ENCODE results near the gene TMEM44.
"Not testable (repeated sequence)": the region's sequence is repeated elsewhere in the genome, so short reads cannot be mapped to it uniquely, and the experiment has no call there.

The TMEM44 gene

DNA sequence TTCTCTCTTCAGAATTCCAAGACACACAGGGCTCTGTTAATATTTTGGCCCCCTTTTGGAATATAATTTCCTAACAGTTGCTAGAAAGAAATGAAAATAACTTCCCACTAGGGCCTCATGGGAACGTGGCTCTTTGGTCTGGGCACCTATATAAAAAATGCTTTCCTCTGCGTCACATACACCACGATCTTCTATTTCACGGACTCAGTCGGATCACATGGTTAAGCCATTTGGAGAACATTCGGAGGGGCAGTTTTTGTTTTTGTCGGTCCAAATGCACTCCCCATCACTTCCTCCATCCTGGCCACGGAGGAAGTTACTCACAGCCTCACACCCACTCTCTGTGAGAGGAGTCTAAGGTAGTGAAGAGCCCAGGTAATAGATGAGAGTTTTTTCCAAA, 21.0 kb downstream of the TMEM44 start:
- DNase-seq (ENCODE audit: low read depth in 2 of 2, low spot score in 1 of 2), result no peak

DNA sequence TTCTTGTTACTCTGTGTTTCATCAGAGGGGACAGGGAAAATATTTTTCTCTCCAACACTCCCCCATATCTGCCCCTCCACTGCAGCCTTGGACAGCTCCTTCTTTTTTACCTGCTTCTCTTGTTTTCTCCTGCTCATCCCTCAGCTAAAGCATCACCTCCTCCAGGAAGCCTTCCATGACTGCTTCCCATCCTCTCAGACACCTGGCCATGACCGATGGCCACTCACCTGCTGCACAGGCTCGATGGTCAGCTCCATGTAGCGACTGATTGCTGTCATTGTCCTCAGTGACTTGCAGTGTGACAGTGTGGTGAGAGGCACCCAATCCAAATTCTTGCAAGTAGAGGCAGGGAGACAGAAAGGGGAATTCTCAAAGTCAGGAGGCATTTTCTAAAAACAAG, 22.5 kb downstream of the TMEM44 start:
- DNase-seq (ENCODE audit: low read depth in 2 of 2, low spot score in 1 of 2), result no peak

DNA sequence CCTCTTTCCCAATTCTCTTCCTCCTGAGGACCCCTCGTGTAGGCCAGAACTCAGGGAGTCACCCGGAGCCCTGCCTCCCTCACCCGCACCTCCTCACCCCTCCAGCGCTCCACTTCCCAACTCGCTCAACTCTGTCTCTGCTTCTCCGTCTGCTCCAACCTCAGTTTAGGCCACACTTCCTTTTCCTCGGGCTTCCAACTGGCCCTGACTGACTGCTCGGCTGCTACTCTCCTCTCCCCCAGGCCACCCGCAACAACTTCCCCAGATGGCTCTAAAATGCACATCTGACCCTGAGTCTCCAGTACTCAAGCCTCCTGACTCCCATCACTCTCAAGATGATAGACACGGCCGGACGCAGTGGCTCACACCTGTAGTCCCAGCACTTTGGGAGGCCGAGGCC, 23.6 kb downstream of the TMEM44 start:
- DNase-seq (ENCODE audit: low read depth in 2 of 2, low spot score in 1 of 2), result no peak

DNA sequence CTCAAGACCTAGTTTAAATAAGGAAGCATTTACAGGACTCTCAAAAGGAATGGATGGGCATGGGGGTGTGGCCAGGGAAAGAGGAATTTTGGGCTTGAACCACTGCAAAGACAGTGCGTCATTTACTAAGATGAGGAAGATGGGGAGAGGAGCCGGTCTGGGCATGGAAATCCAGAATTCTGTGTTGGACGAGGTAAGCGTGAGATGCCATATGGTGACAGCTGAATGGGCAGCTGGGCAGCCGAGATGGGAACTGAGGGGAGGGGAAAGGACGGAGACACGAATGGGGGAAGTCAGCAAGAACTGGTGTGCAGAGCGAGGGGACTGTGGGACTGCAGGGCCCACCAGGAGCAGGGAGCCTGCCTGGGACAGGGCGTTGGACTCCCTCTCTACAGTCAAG, 24.2 kb downstream of the TMEM44 start:
- DNase-seq (ENCODE audit: low read depth in 2 of 2, low spot score in 1 of 2), result no peak

DNA sequence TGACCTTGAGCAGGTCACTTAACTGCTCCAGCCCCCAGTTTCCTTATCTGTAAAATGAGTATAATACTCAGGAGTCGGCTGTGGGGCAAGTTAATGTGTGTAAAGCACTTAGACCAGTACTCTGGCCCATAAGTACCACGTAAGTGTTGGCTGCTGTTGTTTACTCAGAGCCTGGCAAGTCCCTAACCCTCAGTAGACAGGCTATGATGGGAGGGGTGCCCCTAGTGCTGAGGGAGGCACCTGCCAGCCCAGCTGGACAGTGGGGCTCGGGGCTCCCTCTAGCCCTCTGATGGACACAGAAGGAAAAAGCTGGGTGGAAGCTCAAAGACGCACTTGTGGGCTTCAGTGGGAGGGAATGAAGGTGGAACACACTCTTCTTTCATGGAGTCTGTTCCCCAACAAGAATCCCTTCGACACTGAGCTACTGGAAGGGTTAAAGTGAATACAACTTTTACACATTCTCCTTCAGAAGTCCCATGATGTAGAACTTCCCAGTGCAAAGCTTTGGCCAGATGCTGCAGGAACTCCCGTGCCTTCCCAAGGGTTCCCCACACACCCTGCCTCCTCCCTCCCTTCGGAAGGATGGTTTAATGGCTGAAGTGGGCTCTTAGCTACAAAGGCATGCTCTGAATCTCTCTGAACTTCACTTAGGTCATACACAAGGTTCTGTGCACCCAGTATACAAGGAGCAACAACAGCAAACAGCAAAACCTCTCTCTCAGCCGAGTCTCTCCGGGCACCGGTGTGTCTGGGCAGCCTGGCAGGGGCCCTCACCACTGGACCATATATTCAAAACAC, 25.4 kb downstream of the TMEM44 start:
- DNase-seq (ENCODE audit: low read depth in 2 of 2, low spot score in 1 of 2), result no peak

DNA sequence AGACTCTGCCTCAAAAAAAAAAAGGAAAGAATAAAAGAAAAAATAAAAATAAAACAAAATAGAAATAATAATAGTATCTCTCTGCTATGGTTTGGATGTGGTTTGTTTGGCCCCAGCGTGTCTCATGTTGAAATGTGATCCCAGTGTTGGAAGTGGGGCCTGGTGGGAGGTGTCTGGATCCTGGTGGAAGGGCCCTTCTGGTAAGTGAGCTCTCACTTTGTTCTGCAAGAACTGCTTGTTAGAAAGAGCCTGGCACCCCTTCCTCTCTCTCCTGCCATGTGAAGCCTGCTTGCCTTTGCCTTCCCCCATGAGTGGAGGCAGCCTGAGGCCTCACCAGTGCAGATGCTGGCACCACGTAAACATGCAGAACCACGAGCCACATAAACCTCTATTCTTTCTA, 26.3 kb downstream of the TMEM44 start:
- no peak for DNase-seq (ENCODE audit: low read depth in 2 of 2, low spot score in 1 of 2)

DNA sequence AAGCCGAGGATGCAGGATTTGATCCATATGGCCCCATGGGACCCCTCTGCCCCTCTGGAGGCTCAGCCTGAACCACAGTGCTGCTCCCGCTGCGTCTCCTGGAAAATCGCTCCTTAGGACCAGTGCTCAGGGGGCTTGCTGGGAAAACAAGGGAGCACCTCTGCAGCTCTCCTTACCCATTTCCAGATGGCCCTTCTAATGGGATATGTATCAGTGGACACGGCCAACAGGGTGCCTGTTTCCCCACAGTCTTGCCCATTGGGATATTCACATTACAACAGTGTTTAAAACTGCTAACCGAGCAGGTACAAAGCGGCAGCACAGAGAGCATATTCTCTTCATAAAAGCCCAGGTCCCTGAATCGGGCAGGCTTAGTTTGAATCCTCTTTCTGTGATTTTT, 27.1 kb downstream of the TMEM44 start:
- no peak for DNase-seq (ENCODE audit: low read depth in 2 of 2, low spot score in 1 of 2)

DNA sequence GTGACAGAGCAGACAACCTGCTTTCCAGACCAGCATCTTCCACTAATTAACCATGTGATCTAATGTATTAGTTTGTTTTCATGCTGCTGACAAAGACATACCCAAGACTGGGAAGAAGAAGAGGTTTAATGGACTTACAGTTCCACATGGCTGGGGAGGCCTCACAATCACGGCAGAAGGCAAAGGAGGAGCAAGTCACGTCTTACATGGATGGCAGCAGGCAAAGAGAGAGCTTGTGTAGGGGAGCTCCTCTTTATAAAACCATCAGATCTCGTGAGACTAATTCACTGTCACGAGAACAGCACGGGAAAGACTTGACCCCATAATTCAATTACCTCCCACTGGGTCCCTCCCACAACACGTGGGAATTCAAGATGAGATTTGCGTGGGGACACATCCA, 27.9 kb downstream of the TMEM44 start:
- DNase-seq (ENCODE audit: low read depth in 2 of 2, low spot score in 1 of 2), result not testable (repeated sequence)

DNA sequence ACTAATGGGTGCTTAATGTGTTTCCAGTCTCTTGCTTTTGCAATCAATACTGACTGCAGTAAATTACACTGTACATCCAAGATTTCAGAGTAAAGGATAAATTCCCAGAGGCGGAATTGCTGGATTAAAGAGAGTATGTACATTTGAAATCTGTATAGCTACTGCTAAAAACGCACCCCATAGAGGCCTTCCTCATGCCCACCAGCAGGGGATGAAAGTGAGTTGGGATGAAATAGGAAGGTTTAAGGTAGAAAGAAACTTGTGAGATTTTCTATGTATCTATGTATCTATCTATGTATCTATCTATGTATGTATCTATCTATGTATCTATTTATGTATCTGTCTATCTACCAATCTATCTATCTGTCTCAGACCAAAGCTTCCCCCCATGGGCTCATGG, 28.4 kb downstream of the TMEM44 start:
- no peak for DNase-seq (ENCODE audit: low read depth in 2 of 2, low spot score in 1 of 2)

DNA sequence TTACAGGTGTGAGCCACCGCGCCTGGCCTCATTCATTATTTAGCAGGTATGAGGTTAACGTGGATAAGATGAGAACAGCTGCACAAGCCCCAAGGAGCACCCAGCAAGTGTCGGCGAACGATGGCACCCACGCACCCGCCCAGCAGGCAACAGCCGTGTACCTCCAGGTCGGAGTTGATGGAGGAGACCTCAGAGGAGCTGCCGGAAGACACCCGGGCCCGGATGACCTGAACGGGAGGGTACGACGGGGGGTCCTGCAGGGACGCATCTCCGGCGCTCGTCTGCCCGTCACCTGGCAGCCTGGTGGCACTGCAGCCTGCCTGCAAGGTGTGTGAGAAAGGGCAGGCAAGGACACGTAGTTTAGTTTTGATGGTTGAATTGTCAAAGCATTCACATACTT, 29.1 kb downstream of the TMEM44 start:
- no peak for DNase-seq (ENCODE audit: low read depth in 2 of 2, low spot score in 1 of 2)

DNA sequence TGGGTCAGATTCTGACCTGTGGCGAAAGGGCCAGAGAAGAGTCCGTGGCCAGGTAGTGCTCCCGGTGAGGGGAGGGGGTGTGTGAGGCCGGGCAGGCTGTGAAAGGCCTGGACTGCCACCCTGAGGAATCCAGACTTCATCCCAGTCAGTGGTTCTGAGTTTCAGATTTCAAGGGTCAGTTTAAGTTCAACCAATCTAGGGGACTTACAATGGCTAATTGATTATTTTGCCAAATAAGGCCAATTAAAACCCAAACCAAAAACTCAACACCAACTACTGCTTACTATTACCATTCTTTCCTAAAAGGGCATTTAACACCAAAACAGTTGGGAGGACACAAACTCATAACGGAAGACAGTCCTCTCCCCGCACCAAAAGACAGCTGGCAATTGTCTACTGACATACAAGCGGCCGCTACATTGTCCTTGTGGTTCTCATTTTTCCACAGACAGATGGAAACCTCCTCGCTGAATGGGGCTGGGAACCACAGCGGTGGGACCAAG, 30.5 kb downstream of the TMEM44 start:
- no peak for DNase-seq (ENCODE audit: low read depth in 2 of 2, low spot score in 1 of 2)

DNA sequence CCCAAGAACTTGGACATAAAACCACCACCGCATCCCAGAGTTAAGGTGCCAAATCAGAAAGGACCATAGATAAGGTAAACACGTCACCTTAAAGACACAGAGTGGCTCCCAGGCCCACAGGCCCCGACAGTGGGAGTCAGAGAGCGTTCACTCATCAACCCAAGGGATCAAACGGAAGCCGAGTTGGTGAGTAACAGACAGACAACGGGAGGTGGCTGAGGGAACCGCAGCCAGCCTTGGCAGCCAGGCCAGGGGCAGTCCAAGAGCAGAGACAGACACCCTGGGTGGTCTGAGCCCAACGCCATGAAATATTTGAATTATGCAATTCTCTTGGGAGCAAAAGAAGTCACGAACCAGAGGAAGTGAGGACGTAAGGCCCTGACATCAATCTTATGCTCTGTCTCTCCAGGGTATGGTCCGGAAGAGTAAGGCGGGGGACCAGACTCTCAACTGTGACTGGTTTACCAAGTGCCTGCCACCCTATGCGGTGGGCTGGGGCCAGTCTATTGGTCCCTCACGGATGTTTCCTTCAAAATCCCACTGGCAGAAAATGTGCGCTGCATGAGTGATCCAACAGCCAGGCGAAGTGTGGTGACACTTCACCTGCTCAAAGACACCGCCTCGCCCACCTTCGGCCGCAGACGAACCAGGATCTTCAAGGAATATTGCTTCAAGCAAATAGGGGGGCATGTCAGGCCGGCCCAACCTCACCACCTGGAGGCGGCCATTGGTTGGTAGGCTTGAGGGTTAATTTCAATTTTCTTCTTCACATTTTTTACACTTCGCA, 34.3 kb downstream of the TMEM44 start:
- DNase-seq (ENCODE audit: low read depth in 2 of 2, low spot score in 1 of 2), result no peak

DNA sequence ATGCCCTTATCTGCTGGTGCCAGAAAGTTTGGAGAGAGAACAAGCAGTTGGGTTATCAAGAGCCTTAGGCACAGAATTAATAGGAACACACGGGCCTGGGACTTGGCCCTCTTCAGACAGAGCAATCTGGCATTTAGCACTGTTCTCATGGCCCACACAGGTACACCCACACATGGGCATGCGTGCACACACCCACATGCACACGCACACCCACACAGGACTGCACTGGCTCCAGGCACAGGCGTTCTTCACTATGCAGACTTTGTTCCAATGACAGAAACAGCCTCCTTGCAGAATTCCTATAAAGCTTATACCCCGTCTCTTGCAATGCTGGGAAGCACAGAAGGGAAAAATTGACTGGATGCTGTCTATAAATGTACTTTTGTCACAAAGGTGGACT, 36.3 kb downstream of the TMEM44 start:
- DNase-seq (ENCODE audit: low read depth in 2 of 2, low spot score in 1 of 2), result no peak

DNA sequence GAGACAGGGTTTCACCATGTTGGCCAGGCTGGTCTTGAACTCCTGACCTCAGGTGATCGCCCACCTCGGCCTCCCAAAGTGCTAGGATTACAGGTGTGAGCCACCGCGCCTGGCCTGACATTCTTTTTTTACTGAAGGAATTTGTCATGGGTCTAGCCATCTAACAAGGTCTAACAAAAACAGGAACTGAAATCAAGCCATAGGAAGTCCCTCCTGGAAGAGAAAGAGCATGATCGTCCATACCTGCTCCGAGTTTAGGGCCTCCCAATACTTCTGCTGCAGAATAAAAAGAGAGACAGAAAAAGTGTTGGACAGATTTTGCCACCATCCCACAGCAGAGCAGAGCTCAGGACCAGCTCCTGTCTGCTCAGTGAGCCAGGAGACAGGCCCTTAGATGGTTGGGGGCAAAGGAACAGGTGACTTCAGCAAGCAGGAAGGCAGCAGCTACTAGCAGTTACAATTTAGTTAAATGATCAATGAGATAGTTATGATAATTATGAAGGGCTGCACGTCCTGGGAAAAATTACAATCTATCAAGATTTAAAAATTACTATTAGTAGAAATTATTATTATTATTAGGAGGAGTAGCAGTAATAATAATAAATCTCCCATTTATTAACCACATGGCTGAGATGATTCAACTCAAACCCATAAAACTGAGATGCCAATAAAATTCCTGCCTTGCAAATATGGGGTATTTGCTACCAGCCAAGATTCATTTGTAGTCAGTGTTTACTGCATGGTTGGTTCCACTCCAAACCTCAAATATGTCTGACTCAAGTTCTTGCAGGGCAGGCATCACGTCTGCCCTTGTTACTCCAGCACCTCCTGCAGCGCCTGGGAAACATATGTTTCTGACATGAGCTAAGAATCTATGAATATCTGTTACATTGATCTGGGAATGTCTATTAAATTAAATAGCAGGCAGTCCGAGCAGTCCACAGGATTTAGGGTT, 40.1 kb downstream of the TMEM44 start:
- no peak for DNase-seq (ENCODE audit: low read depth in 2 of 2, low spot score in 1 of 2)

DNA sequence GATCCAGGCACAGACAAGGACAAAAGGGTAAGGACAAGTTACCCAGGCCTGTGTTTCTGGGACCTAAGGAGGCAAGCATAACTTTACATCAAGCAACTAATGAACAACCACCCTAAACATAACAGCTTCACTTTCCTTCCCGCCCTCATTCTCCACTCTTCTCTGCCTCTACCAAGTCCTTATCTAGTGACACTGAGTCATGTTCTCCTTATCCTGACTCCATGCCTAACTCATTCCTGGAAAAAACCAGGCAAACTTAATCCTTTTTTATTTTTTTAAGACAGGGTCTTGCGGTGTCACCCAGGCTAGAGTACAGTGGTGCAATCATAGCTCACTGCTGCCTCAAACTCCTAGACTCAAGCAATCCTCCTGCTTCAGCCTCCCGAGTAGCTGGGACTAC, 44.5 kb downstream of the TMEM44 start:
- no peak for DNase-seq (ENCODE audit: low read depth in 2 of 2, low spot score in 1 of 2)

DNA sequence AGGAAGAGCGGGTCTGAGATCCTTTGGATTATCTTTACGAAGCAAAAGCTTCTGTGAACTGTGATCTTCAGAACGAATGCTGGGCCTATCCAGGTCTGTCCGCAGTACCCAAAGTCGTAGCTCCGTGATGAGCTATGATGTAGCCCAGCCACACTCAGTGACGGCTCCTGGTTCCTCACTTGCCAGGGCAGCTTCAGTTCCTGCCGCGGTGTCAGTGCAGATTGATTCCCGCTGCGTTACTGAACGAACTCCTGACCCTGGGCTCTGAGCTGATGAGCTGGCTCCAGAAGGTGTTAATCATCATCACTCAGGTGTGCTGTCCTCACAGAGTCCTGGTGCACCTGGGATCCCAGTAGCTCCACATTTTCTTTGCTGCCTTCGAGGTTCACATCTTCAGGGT, 45.0 kb downstream of the TMEM44 start:
- no peak for DNase-seq (ENCODE audit: low read depth in 2 of 2, low spot score in 1 of 2)

DNA sequence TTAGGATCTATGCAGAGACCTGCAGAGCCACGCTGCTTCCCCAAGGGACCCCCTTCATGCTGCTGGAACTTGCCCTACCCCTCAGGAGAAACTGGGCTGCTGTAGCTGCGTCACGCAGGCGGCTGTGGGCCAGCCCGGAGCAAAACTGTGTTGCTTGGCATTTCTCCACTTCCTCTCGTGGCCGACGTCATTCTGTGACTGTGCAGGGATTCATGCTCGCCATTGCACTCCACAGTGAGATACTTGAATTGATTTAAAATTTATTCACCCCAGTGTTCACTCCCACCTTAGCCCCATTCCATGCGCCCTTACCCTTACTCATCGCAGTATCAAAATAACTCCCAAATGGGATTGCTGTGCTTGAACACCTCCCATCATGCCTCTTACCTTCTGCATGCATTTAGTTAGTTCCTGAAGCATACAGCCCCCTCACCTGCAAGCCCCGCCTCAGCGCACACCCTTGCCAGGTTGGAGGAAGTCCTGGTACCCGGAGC, 45.7 kb downstream of the TMEM44 start:
- DNase-seq (ENCODE audit: low read depth in 2 of 2, low spot score in 1 of 2), result no peak

DNA sequence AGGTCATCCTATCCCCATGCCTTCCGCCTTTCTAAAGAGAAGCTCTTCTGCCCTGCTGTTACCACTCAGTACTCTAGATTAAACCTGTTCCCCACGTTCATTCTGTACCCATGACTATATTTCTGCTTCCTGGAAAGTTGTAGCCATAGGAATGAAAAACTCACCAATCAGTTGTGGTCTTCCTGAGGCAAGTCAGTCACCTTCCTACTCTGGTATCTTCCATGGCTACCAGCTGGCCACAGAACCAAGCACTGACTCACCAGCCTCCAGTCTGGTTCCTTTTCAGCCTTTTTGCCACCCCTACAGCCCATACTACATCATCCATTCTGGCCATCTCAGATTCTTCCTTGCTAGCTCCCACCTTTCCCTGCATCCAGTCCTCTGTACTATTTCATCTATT, 46.4 kb downstream of the TMEM44 start:
- DNase-seq (ENCODE audit: low read depth in 2 of 2, low spot score in 1 of 2), result no peak

DNA sequence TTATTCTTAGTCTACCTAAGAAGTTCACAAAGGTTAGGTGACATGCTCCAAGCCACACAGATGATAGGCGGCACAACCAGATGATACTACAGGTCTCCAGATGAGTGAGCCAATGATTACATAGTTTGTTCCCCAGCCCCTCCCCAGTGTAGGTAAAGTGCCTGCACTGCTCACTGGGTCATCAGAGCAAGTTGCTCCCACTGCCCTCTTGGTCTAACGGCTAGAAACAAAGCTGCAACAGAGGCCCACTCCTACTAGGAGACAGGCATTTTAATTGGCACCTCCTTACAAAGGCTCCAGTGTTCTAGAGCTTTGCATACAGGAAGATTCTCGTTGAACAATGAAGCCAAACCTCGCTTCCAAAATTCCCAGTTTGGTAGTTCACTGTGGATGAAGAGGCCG, 47.3 kb downstream of the TMEM44 start:
- DNase-seq (ENCODE audit: low read depth in 2 of 2, low spot score in 1 of 2), result no peak

DNA sequence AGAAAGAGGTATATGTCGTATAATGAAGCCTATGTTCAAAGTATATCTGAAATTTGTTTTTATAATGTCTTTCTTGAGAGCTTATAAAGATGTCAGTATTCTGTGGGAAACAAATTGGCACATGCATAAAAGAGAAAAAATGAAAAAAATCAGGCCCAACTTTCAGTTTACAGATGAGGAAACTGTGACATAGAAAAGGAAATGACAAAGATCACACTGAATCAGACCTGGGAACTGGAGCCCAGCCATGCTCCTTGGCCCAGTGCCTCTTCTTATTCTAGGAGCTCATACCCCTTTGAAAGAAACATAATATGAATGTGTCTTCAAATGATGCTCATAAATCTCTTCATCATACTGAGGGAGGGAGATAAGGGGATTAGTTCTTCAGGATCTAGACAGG, 48.4 kb downstream of the TMEM44 start:
- no peak for DNase-seq (ENCODE audit: low read depth in 2 of 2, low spot score in 1 of 2)

DNA sequence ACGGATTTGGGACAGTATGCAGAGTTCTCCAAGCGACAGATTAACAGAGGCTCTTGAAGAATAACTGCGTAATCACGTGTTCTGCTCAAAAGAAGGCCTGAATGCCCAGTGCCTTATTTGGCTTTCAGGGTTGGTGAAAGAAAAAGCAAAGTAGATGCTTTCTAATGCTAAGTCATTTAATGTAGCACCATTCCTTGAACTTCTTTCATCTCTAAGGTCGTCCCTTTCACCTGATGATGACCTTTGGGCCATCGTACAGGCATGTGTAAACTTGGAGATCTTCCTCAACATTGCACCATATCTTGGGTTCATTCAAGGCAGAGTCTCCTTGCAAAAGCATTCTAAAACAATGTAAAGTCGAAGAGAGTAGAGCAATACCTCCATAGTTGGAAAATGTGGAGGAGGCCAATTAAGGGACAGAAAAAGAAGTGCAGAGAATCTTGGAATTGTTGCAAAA, 48.9 kb downstream of the TMEM44 start:
- DNase-seq (ENCODE audit: low read depth in 2 of 2, low spot score in 1 of 2), result no peak
